HCT116 (cell line): ENCODE measurements around the gene CCSER1. TPM values are rescaled to one million over a fixed set of nuclear protein-coding genes. Genes with fewer than 3 reads are reported as not detected.

ENCODE experiments used
- ATAC-seq: fragments of 200-7000 bp; cut with Tn5 transposase; 2 replicates; pipeline ENCODE4 v1.9.1; 2020; ENCODE audit warnings: mild to moderate bottlenecking, moderate library complexity
- BruUV-seq: library from RNA; stranded (reverse); fragments of 400-500 nt; replicated peaks from 2 replicates; lab custom pipeline; 2021; lab: Mats Ljungman, UMichigan
- CTCF ChIA-PET: fragments of 300-600 bp; sonication (Branson Sonifier 250); formaldehyde crosslinking; loops from one replicate; lab custom pipeline; 2021; ENCODE audit warnings: antibody characterized with exemption; lab: Charles Lee
- POLR2A ChIA-PET: fragments of 300-600, 350-600 bp; sonication (Branson Sonifier 250); formaldehyde crosslinking; loops from one replicate; lab custom pipeline; 2021; ENCODE audit warnings: antibody characterized with exemption; lab: Charles Lee
- RAD21 ChIA-PET, 2 experiments: fragments of 300-600 bp; sonication (Branson Sonifier 250); formaldehyde crosslinking; loops; one replicate each; lab custom pipeline; 2023; ENCODE audit warnings: low total read pairs in 2 of 2; ENCODE audit not compliant: uncharacterized antibody in 2 of 2, unreplicated experiment in 2 of 2, low non-redundant PET in 1 of 2; lab: Charles Lee
- DNase-seq: peaks from one replicate; pipeline ENCODE4 v3.0.0-alpha.2; 2010; ENCODE audit warnings: low read depth, low spot score
- H2AFZ ChIP-seq: fragments of 200-600 bp; shearing (Covaris generic), sonication (generic); 2 replicates; pipeline ENCODE4 v1.6.1; 2017; ENCODE audit warnings: low read depth, mixed run types, mixed read lengths, antibody characterized with exemption, low read length; ENCODE audit not compliant: poor library complexity, severe bottlenecking
- H3K27ac ChIP-seq: 2 replicates; pipeline ENCODE4 v1.5.1; 2012; ENCODE audit warnings: low read depth, low read length
- H3K27me3 ChIP-seq: fragments of 200-600 bp; sonication (generic); 2 replicates; pipeline ENCODE4 v1.6.1; 2016; ENCODE audit warnings: mixed run types, low read length, mixed read lengths; ENCODE audit not compliant: insufficient read depth
- H3K36me3 ChIP-seq, 2 experiments: fragments of 200-500 bp in 1 of 2; fragments of 200-600 bp in 1 of 2; sonication (Bioruptor generic) in 1 of 2; sonication (generic) in 1 of 2; 2 replicates each; pipeline versions ENCODE4 v1.5.1 to v1.6.1; 2014 to 2016; ENCODE audit warnings: low read length in 2 of 2, inconsistent platforms in 1 of 2, mixed read lengths in 1 of 2, mixed run types in 1 of 2; ENCODE audit not compliant: insufficient read depth in 2 of 2, control insufficient read depth in 1 of 2
- H3K4me1 ChIP-seq, 2 experiments: fragments of 200-600 bp in 1 of 2; sonication (generic) in 1 of 2; 2 replicates each; pipeline versions ENCODE4 v1.5.1 to v1.6.1; 2012 to 2017; ENCODE audit warnings: low read length in 2 of 2, inconsistent platforms in 1 of 2, mild to moderate bottlenecking in 1 of 2, mixed read lengths in 1 of 2, mixed run types in 1 of 2, moderate library complexity in 1 of 2; ENCODE audit not compliant: insufficient read depth in 2 of 2, control insufficient read depth in 1 of 2
- H3K4me2 ChIP-seq: fragments of 200-600 bp; sonication (generic); 2 replicates; pipeline ENCODE4 v1.6.1; 2017; ENCODE audit warnings: mixed run types, low read length, mixed read lengths
- H3K4me3 ChIP-seq, 2 experiments: fragments of 200-600 bp in 1 of 2; sonication (generic) in 1 of 2; replicated peaks in 1 of 2; 2 replicates each; pipeline ENCODE4 v1.5.1; 2011 to 2016; ENCODE audit warnings: low read length in 2 of 2, control low read depth in 1 of 2, low read depth in 1 of 2, mild to moderate bottlenecking in 1 of 2, mixed read lengths in 1 of 2, mixed run types in 1 of 2
- H3K79me2 ChIP-seq: fragments of 200-600 bp; sonication (generic); 2 replicates; pipeline ENCODE4 v1.6.1; 2017; ENCODE audit warnings: mild to moderate bottlenecking, mixed run types, low read length, moderate library complexity, mixed read lengths; ENCODE audit not compliant: insufficient read depth
- H3K9ac ChIP-seq: fragments of 200-600 bp; sonication (generic); 2 replicates; pipeline ENCODE4 v1.6.1; 2016; ENCODE audit warnings: low read length, mixed read lengths
- H3K9me2 ChIP-seq: fragments of 200-600 bp; sonication (generic), shearing (Covaris generic); 2 replicates; pipeline ENCODE4 v1.6.1; 2017; ENCODE audit warnings: mixed run types, mild to moderate bottlenecking, moderate library complexity; ENCODE audit not compliant: insufficient read depth
- H3K9me3 ChIP-seq, 2 experiments: fragments of 200-500 bp in 1 of 2; fragments of 200-600 bp in 1 of 2; sonication (Bioruptor generic) in 1 of 2; sonication (generic) in 1 of 2; 2 replicates each; pipeline ENCODE4 v1.6.1; 2014 to 2017; ENCODE audit warnings: low read length in 2 of 2, mixed read lengths in 2 of 2, inconsistent platforms in 1 of 2, low read depth in 1 of 2, mild to moderate bottlenecking in 1 of 2, mixed run types in 1 of 2, moderate library complexity in 1 of 2; ENCODE audit not compliant: control insufficient read depth in 1 of 2, insufficient read depth in 1 of 2
- H4K20me1 ChIP-seq: fragments of 200-600 bp; sonication (generic), shearing (Covaris generic); 2 replicates; pipeline ENCODE4 v1.6.1; 2017; ENCODE audit warnings: mixed run types, mild to moderate bottlenecking, moderate library complexity; ENCODE audit not compliant: insufficient read depth
- CBX3 ChIP-seq: IDR thresholded peaks from 2 replicates; pipeline ENCODE4 v1.6.1; 2012; ENCODE audit warnings: low read depth
- SRF ChIP-seq: IDR thresholded peaks from 2 replicates; pipeline ENCODE4 v1.6.1; 2012; ENCODE audit warnings: low read depth
- intact Hi-C: fragments of 100-400 bp; cut with micrococcal nuclease; formaldehyde crosslinking; loops from 2 replicates; pipeline ENCODE4 v1.10.0; 2022
- total RNA-seq: library from RNA; stranded (reverse); gene quantifications from one replicate; pipeline ENCODE4 v1.2.1, GENCODE V29; 2021; ENCODE audit not compliant: unreplicated experiment
- TF ChIP-seq, protein P1 (sequence below), 3 experiments: fragments of 200-600 bp in 1 of 3; sonication (generic) in 1 of 3; IDR thresholded peaks in 2 of 3; conservative IDR thresholded peaks in 1 of 3; 2 replicates each; pipeline ENCODE4 v1.5.1; 2012 to 2017; ENCODE audit warnings: low read depth in 2 of 3, low read length in 2 of 3, antibody characterized with exemption in 1 of 3, borderline replicate concordance in 1 of 3, control low read depth in 1 of 3, mild to moderate bottlenecking in 1 of 3, mixed read lengths in 1 of 3, mixed run types in 1 of 3, moderate library complexity in 1 of 3; ENCODE audit not compliant: insufficient read depth in 1 of 3

CCSER1 gene
- total RNA-seq, 1 experiment from 2014 or later, result 6.7 TPM

DNA sequence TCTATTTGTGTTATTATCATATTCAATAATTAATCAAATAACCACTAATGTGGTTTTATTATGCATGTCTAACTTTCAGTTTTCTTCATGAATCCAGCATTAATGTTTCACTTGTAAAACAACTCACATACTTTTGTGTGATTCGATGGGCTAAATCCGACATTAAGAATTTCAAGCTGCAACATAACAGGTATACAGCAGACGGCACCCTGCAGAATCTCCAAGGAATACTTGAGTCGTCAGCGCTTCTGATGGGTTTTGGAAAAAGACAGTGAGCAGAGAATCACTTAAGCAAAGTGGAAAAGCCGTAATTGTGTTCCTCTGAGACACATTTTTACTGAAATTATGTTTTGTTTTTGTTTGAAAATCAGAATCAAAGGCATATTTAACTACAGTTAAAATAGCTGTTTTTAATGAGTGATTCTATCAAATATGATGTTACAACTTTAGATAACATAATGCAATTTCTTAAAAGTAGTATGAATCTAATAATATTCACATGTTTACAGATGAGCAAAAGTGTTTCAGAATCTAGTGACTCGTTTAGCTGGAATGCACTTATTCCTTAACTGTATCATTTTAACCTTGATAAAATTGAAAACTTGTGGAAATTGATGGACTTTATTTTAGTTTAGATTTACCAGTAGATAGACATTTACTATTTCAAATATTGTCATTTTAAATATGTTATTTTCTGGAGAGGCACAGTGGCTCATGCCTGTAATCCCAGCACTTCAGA is 514.8 kb downstream of the CCSER1 start:
- intact Hi-C loops, result no loop called here
- H4K20me1 ChIP-seq, result no peaks in the 10 kb centered on the region
- no peaks in the 10 kb centered on the region for H3K9me3 ChIP-seq
- no peak overlapping the region for H2AFZ ChIP-seq
- BruUV-seq, result no TSS peak
- TF ChIP-seq, protein P1, sequence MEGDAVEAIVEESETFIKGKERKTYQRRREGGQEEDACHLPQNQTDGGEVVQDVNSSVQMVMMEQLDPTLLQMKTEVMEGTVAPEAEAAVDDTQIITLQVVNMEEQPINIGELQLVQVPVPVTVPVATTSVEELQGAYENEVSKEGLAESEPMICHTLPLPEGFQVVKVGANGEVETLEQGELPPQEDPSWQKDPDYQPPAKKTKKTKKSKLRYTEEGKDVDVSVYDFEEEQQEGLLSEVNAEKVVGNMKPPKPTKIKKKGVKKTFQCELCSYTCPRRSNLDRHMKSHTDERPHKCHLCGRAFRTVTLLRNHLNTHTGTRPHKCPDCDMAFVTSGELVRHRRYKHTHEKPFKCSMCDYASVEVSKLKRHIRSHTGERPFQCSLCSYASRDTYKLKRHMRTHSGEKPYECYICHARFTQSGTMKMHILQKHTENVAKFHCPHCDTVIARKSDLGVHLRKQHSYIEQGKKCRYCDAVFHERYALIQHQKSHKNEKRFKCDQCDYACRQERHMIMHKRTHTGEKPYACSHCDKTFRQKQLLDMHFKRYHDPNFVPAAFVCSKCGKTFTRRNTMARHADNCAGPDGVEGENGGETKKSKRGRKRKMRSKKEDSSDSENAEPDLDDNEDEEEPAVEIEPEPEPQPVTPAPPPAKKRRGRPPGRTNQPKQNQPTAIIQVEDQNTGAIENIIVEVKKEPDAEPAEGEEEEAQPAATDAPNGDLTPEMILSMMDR (IDR thresholded peaks at IDR 0.05 in 2 of 3, conservative IDR thresholded peaks at IDR 0.05 in 1 of 3; ENCODE audit: borderline replicate concordance in 1 of 3, insufficient read depth in 1 of 3, low read depth in 2 of 3, low read length in 2 of 3), result peak in 1 of 3 experiments; percentile 26; a peak in 2 of 6 replicates
- no peak for TF ChIP-seq CBX3
- H3K4me2 ChIP-seq, result no peak overlapping the region
- no peaks in the 10 kb centered on the region for H3K36me3 ChIP-seq
- ChIA-PET RAD21 (no interaction called here), CTCF (no interaction called here), POLR2A (no interaction called here)
- ATAC-seq (no peak), DNase-seq (no peak)
- H3K4me3 ChIP-seq, result no peak overlapping the region
- H3K4me1 ChIP-seq, result no peaks in the 10 kb centered on the region
- H3K27me3 ChIP-seq, result no peaks in the 10 kb centered on the region
- no peaks in the 10 kb centered on the region for H3K9me2 ChIP-seq
- no peak overlapping the region for H3K27ac ChIP-seq
- H3K9ac ChIP-seq, result no peak overlapping the region
- H3K79me2 ChIP-seq, result no peaks in the 10 kb centered on the region

GRCh38 chr4:90643156-90643555 is 516.0 kb downstream of the CCSER1 start:
- no TSS peak for BruUV-seq
- no peaks in the 10 kb centered on the region for H3K4me1 ChIP-seq
- no peak overlapping the region for H3K4me3 ChIP-seq
- CTCF ChIA-PET, result no interaction called here
- H3K79me2 ChIP-seq, result no peaks in the 10 kb centered on the region
- H4K20me1 ChIP-seq, result no peaks in the 10 kb centered on the region
- RAD21 ChIA-PET, result no interaction called here
- ATAC-seq (no peak), DNase-seq (no peak)
- H3K27ac ChIP-seq, result no peak overlapping the region
- POLR2A ChIA-PET, result no interaction called here
- H2AFZ ChIP-seq, result no peak overlapping the region
- intact Hi-C loops, result no loop called here
- H3K9me2 ChIP-seq, result no peaks in the 10 kb centered on the region
- TF ChIP-seq SRF, result no peak
- H3K27me3 ChIP-seq, result no peaks in the 10 kb centered on the region
- no peaks in the 10 kb centered on the region for H3K9me3 ChIP-seq
- H3K36me3 ChIP-seq, result no peaks in the 10 kb centered on the region
- H3K4me2 ChIP-seq, result no peak overlapping the region
- no peak overlapping the region for H3K9ac ChIP-seq
